Cerebellar cortex (tissue), 1 donor: ENCODE results near the gene TMEM42.
"Not testable (repeated sequence)": the region's sequence is repeated elsewhere in the genome, so short reads cannot be mapped to it uniquely, and the experiment has no call there.

Experiments used
- DNase-seq: peaks from one replicate; pipeline ENCODE4 v3.0.0-alpha.2; 2015; ENCODE audit warnings: low spot score

Gene TMEM42

DNA sequence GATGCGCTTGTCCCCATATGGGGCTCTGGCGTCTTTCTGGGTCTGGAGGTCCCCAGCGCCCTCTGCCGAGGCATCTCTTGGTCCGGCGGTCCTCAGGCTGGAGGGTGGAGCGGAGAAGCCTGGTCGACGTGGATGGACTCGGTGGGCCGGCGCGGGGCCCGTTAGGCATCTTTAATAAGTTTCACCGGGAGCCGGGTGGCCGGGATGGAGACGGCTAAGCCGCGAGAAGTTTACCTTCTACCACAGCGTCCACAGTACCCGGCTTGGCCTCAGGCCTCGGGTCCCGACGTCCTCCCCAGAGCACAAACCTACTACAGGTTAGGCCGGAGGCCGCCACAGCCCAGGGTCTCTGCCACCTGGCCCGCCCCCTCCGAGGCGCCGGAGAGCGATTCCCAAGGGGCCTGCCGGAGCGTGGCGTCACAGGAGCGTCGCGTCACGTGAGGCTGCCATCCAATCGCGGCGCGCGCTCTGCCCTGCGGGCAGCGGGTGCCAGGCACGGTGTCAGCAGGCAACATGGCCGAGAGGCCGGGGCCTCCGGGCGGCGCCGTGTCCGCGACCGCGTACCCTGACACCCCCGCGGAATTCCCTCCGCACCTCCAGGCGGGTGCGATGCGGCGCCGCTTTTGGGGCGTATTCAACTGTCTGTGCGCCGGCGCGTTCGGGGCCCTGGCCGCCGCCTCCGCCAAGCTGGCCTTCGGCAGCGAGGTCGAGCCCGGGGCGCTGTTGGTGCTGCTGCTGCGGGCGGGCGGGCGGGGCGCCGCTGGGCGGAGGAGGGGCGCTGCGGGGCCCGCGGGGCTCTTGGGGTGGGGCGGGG is at the start of gene TMEM42:
TSS of gene TMEM42 (plus strand) at position 501 of the 814 bp plus-strand sequence. CDS start at position 514, 13 bp downstream.
- peak; percentile 89 for DNase-seq

DNA sequence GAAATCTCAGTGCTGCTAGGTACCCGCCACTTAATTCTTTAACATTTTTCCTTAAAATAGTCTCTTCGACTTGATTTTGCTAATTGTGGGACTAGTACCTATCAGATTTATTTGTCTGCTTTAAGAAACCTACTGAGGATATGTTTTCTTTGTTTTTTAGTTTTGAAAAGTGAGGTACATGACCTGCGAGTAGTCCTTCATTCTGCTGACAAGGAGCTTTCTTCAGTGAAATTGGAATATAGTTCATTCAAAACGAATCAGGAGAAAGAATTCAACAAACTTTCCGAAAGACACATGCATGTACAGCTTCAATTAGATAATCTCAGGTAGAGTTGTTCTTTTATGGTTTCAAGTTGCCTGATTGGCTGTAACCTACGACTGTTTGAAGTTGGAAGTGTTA is 47.0 kb upstream of the TMEM42 start:
- DNase-seq = no peak

DNA sequence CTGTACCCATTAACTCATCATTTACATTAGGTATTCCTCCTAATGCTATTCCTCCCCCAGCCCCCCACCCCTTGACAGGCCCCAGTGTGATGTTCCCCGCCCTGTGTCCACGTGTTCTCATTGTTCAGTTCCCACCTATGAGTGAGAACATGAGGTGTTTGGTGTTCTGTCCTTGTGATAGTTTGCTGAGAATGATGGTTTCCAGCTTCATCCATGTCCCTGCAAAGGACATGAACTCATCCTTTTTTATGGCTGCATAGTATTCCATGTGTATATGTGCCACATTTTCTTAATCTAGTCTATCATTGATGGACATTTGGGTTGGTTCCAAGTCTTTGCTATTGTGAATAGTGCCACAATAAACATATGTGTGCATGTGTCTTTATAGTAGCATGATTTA is 45.4 kb upstream of the TMEM42 start:
- not testable (repeated sequence) for DNase-seq

DNA sequence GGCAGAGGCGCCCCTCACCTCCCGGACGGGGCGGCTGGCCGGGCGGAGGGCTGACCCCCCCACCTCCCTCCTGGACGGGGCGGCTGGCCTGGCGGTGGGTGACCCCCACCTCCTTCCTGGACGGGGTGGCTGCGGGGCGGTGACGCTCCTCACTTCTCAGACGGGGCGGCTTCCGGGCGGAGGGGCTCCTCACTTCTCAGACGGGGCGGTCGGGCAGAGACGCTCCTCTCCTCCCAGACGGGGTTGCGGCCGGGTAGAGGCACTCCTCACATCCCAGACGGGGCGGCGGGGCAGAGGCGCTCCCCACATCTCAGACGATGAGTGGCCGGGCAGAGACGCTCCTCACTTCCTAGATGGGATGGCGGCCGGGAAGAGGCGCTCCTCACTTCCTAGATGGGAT is 40.5 kb upstream of the TMEM42 start:
- not testable (repeated sequence) for DNase-seq

DNA sequence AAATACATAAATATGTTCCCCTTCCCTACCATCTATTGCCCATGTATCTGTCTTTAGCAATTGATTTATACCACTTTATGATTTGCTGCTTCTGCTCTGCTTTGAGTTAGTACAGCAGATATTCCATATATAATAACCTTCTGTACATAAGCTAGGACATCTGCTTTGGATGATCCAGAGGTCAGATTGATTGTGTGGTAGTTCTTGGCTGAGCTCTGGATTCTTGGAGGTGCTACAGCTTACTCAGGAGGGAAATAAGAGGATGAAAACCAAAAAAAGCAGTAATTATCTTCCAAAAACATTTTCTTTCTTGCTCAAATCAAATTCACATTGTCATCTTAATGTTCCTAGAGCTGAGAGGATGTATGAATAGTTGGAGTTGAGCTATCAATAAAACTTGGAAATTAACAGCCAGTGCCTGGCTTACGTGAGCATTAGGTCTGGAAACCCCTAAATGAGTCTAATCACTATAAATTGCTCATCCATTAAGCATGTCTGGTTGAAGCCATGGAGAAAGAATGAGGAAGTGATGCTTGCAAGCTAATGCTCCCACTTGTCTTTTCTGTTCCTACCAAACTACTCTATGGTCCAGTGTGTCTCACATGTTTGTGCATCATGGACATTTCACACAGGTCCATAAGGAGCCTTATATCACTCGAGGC is 36.3 kb upstream of the TMEM42 start:
- DNase-seq = no peak

DNA sequence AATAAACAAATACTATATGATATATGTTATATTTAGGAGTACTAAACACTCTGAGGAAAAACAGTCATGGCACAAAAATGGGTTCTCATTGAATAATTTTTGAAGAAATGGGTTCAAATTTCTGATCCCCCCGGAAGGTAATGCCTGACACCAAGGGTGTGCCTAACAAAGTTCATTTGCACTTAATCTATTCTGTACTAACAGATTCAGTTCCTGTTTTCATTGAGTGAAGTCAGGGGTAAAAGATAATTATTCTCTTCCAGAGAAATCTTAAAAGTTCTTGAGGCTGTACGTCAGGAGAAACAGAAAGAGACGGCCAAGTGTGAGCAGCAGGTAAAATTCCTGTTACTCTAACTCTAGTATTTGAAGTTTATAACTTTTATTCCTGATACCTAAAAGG is 34.5 kb upstream of the TMEM42 start:
- no peak for DNase-seq

DNA sequence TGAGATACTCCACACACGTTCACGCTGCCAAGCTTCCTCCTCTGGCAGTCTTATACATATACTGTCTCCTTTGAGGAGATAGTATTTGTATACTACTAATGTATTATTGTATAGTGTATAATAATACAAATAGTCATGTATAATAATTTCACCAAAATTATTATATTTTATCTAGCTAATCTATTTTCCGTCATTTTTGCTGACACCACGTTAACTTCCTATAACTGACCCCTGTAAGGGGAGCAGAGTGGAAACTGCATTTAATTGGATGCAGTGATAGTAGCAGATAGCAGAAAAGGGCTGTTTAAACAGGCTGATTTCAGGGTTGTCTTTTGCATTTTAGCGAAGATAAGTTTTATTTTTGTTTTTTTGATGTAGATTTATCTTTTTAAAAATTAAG is 30.5 kb upstream of the TMEM42 start:
- DNase-seq = no peak

DNA sequence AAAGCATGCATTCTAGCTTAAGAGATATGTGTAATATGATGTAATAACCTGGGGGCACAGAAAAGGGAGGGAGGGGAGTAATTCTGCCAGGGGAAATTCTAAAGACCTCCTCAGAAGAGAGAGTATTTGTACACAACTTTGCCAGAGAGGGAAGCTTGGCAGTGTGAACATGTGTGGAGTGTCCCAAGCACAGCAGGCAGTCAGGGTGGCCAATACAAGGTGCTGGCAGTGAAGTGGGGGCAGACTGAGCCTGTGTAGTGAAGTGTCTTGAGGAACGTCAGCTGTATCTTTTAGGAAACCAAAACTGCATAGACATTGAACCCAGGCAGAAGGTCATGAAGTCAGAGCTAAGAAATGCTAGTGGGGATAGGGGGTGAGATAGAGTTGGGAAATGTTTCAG is 29.7 kb upstream of the TMEM42 start:
- no peak for DNase-seq

DNA sequence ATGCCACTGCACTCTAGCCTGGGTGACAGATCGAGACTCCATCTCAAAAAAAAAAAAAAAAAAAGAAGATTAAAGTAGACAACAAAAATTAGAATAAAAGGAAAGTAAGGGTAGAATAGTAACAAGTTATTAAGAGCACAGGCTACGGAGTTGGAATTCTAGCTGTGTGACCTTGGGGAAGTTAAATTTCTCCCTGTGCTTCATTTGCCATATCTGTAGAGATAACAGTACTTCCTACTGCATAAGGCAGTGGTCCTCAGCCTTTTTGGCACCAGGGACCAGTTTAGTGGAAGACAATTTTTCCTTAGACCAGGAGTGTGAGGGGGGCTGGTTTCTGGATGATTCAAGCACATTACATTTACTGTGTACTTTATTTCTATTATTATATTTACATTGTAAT is 28.7 kb upstream of the TMEM42 start:
- no peak for DNase-seq

DNA sequence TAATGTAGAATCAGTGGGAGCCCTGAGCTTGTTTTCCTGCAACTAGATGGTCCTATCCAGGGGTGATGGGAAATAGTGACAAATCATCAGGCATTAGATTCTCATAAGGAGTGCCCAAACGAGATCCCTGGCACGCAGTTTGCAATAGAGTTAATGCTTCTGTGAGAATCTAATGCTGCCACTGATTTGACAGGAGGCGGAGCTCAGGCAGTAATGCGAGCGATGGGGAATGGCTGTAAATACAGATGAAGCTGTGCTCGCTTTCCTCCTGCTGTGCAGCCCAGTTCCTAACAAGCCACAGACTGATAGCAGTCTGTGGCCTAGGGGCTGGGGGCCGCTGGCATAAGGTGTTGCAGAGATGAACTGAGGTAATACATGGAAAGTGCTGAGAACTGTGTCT is 28.3 kb upstream of the TMEM42 start:
- DNase-seq = no peak

DNA sequence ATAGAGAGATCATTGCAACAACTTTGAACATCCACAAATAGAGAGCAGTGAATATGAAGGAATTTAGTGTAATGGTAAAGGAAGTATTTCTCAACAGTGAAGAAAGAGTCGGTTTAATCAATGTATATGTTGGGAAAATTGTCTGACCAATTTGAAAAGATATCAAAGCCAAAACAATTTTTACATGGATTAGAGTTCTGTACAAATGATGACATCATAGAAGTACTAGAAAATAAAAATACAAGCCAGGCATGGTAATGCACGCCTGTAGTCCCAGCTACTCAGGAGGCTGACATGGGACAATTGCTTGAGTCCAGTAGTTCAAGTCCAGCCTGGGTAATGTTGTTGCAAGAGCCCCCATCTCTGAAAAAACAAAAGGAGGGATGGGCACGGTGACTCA is 26.0 kb upstream of the TMEM42 start:
- DNase-seq = no peak

DNA sequence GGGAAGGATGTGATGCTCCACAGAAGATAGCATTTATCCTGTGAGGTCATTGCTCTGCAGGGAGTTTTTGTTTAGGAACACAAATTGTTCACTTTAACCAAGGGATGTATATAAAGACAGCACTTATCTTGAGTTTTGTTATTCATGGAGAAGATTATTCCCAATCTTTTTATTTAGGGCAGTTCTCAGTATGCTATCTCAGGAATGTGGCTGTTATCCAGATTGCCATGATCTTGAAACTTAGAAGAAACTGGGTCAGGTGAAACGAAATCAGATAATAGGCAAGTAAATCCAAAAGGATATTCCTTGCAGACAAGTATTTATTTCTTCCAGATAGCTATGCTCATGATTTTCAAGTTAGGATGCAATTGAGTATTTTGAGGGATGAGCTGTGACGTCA is 19.3 kb upstream of the TMEM42 start:
- DNase-seq = peak; percentile 58

DNA sequence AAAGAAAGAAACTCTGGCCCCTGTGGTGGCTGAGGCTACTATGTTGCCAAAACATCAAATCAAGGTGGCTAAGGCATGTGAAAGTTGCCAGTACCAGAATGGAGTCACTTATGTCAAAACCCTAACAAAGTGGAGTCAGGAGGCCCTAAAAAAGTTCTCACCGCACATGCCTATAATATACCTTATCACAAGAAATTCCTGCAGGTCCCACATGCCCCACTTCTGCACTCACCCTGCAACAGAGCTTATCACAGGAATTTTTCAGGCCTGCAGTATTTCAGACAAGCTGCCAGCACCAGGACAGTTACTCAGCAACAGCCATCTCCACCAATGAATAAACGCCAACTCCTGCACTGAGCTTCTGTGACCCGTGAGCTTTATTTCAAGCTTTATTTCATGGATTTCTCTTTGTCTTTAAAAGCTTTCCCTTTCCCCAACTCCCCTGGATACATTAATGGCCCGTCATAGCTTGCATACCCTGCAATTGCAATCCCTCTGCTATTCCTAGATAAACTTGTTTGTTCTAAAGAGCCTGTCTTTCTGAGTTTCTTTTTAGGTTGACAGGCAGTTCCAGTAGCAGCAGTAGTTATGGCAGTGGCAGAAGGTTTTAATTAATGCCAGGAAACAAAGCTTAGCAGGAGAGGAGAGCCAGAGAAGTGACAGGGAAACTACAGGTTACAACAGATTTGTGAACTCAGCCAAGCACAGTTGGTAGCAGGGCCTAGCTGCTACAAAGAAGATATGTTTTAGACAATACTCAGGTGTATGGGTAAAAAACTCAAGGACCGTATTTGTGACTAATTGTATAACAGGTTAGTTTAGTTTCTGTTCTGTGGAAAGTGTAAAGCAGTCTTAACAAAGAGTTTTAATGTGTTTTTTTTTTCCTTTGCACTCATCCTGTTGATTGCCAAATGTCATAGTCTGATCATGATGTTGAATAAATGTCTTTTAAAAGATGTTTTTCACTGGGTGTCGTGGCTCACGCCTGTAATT is 15.9 kb upstream of the TMEM42 start:
- DNase-seq = peak; percentile 84

DNA sequence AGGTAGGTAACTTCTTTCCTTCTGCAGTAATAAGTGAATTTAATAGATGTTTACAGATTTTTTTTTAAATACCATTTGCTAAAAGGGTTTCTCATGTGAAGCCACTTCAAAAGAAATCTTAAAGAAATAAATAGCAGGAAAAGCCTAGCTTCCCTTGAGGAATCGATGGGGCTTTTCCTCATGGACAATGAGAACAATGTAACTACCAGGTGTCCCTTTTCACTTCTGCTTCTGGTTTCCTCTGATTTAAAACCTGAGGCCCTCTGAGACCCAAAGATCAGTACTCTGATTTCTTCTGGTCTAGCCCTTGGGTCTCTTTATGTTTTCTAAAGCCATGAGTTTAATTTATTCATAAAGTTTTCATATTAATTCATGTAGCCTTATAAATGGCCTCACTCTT is 13.1 kb upstream of the TMEM42 start:
- DNase-seq = no peak

DNA sequence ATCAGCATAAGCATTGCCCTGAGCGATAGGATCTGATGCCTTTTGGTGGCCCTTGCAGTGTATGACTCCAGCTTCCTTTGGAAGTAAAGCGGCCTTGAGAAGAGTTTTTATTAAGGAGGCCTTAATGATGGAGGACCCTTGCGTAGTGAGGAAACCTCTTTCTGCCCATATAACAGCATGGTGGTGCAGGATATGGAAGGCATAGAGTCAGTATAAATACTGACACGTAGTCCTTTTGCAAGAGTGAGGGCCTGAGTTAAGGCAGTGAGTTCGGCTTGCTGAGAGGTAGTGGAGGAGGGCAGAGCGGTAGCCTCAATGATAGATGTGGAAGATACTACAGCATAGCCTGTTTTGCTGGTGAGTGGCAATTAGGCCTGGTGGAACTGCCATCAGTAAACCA is 5.0 kb upstream of the TMEM42 start:
- not testable (repeated sequence) for DNase-seq

DNA sequence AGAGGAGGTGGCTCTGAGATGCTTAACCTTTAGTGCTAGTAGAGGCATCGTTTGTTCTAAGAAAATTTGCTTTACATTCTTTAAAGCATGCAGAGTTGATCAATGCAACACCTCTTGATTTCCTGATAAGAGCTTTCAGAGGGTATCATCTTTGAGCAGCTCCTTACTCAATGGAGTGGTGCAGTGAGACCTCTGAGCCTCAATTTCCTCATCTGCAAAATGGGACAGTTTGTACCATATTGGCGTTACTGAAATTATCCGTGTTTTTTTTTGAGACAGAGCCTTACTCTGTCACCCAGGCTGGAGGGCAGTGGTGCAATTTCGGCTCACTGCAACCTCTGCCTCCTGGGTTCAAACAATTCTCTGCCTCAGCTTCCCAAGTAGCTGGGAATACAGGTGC is 1.6 kb upstream of the TMEM42 start:
- no peak for DNase-seq

DNA sequence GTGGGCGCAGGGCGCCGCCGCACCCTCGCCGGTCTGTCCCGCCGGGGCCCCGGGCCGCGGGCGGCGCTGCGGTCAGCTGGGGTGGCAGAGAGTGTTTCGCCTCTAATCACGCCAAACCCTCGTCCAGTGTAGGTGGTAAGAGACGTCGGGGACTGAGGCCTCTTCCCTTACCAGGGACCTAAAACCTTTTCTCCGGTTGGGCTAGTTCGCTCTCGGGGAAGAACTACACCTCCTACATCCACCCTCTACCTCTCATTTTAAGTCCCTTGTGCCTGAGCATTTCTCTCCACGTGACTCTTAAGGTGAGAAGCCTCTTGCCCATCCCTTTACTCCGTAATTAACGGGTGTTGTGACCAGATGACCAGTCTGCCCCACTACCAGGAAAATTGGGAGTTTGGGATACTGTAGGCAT is 520 bp downstream of the TMEM42 start:
- peak; percentile 52 for DNase-seq

DNA sequence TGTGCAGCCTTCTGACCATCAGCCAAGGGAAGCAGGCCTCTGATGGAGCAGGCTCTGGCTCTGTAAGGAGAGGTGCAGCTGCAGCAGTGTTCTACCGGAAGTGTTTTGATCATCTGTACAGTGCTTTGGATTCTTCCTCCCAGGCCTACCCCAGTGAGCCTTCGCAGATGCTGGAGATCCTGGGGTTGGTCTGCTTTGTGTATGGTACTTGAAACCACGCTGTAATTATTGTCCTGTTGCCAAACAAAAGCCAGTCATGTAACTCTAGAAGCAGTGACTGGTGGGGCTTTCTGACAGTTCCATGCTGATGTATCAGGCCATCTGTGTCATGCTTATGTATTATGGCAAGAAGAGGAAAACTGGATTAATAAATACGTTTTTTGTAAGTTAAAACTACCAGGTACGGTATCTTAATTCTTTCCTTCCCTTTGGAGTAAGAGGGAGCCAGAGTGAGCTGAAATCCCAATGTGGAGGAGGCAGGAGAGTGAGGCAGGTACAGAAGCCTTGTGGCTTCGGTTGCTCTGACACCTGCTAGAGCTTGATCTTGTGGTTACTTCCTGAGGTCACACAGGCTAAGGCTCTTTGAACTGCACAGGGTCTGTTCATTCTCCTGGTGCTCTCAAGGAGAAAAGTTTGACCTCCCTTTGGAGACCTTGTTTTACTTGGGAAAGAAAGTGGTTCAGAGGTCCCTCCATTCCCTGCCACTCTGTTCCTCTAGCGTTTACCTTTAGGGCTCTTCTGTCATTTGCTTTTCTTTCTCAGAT is 3.7 kb downstream of the TMEM42 start:
- DNase-seq = no peak

DNA sequence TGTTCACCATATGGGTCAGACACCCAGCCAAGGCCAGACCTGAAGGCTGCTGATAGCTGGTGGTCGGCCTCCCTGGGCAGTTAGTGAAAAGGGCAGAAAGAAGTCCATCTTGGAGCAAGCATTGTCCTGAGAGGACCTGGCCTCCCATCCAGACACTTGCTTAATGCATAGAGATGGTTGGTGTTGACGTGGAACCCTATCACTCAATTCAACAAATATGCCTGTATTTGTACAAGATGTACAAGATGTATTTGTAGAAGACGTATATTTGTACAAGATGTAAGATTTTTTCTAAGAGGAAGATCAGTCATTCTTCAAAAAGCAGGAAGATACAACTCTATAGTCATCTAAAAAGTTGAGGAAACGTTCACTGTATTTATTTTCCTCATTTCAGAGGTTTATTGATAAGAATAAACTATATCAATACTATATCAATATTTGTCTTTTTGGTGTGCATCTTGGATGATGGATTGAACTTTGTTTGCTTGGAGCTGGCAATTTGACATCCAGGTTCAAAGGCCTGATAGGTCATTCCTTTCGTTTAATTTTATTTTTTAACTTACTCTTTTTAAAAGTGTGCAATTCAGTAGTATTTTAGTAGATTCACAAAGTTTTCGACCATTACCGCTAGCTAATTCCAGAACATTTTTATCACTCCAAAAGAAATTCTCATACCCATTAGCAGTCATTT is 5.9 kb downstream of the TMEM42 start:
- DNase-seq = no peak

DNA sequence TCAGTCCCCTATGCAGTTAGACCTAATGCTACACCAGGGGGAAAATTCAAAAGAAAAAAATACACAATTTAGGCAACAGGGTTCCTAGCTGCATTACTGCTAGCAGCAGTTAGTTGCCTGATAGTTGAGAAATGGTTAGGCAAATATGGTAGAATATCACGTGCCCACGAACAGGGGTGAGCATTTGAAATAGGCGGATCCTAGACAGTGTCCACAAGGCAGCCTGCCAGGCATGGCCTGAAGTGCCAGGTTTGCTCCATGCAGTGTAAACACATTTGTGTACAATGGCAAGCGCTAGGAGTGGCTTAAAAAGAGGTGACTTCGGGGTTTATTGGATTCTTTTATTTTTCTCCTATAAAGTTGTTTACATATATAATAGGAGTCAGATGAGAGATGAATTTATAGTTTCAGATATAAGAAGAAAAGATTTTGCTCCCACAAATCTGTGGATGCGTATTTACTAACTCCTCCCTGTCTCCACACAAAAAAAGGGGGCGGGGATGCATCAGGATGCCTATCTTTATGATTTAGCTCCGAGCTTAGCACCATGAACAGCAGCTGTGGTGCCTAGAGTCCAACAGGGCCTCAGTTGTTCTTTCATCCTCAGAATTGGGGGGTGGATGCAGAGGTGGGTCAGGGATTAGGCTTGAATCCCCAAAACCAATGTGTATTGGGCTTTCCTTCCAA is 8.8 kb downstream of the TMEM42 start:
- DNase-seq = no peak
